A549 (cell line): ENCODE results near the gene PHRF1.

ENCODE experiments used
- EP300 ChIP-seq, 2 experiments: fragments of >200 bp; sonication (Bioruptor Twin); formaldehyde crosslinking; IDR thresholded peaks; 2 replicates in 1 of 2; 3 replicates in 1 of 2; pipeline ENCODE4 v1.6.1; 2016 to 2017
- POLR2A ChIP-seq: IDR thresholded peaks from 2 replicates; pipeline ENCODE4 v1.6.1; 2012; ENCODE audit warnings: mild to moderate bottlenecking, low read length
- TF ChIP-seq, protein P1 (sequence below): fragments of >200 bp; sonication (Bioruptor Twin); formaldehyde crosslinking; IDR thresholded peaks from 3 replicates; pipeline ENCODE4 v1.5.1; 2016

DNA sequence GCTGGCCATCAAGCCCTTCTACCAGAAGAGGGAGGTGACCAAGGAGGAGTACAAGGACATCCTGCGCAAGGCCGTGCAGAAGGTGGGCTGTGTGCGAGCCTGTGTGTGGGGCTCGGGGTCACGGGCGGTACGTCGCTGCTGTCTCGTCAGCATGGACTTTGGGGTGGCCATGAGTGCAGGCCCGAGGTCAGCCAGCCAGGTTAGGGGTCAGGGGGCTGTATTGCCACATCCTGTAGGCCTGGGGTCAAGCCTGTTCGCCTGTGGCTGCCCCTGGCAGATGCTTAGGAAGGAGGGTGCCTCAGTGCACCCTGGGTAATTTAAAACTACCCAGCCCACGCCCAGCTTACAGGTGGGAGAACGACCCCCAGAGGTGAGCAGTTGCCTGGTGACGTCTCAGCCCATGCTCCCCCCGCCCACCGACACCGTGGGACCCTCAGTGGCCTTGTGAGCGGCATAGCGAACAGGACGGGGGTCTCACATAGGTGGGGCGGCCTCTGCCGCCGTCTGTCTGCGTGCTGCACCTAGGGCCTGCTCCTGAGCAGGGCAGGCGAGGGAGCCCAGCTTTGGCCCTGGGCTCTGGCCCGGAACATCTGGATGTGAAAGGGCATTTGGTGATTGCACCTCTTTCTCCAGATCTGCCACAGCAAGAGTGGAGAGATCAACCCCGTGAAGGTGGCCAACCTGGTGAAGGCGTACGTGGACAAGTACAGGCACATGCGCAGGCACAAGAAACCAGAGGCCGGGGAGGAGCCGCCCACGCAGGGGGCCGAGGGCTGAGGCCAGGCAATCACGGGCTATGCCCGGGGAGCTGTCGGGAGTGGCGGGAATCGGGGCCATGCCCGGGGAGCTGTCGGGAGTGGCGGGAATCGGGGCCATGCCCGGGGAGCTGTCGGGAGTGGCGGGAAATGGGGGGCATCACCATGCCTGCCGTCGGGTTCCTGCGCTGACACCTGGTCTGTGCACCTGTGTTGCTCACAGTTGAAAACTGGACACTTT lies 35.0 kb downstream of the PHRF1 start:
- TF ChIP-seq, protein P1, sequence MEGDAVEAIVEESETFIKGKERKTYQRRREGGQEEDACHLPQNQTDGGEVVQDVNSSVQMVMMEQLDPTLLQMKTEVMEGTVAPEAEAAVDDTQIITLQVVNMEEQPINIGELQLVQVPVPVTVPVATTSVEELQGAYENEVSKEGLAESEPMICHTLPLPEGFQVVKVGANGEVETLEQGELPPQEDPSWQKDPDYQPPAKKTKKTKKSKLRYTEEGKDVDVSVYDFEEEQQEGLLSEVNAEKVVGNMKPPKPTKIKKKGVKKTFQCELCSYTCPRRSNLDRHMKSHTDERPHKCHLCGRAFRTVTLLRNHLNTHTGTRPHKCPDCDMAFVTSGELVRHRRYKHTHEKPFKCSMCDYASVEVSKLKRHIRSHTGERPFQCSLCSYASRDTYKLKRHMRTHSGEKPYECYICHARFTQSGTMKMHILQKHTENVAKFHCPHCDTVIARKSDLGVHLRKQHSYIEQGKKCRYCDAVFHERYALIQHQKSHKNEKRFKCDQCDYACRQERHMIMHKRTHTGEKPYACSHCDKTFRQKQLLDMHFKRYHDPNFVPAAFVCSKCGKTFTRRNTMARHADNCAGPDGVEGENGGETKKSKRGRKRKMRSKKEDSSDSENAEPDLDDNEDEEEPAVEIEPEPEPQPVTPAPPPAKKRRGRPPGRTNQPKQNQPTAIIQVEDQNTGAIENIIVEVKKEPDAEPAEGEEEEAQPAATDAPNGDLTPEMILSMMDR, result no peak
- TF ChIP-seq EP300 (IDR thresholded peaks at IDR 0.05) (no peak), POLR2A (no peak)
